Measurements from ENCODE around the gene POTEJ.
"Not testable (repeated sequence)": the region's sequence is repeated elsewhere in the genome, so short reads cannot be mapped to it uniquely, and the experiment has no call there.

Gene POTEJ

DNA sequence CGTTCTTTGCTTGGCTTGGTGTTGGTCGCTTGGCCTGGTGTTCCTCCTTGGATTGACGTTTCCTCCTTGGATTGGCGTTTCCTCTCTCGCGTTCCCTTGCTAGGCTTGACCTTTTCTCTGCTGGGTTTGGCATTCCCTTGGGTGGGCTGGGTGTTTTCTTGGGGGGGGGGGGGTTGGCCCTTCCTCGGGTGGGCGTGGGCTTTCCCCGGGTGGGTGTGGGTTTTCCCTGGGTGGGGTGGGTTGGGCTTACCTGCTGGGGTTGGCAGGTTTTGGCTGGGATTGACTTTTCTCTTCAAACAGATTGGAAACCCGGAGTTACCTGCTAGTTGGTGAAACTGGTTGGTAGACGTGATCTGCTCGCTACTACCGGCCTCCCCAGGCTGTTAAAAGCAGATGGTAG, at the start of gene POTEJ:
TSS of gene POTEJ (plus strand) at position 301 of the 400 bp plus-strand sequence. CDS start at position 394, 93 bp downstream.
- H3K4me3 ChIP-seq (ENCODE audit: low read depth, low read length) = not testable (repeated sequence)

DNA sequence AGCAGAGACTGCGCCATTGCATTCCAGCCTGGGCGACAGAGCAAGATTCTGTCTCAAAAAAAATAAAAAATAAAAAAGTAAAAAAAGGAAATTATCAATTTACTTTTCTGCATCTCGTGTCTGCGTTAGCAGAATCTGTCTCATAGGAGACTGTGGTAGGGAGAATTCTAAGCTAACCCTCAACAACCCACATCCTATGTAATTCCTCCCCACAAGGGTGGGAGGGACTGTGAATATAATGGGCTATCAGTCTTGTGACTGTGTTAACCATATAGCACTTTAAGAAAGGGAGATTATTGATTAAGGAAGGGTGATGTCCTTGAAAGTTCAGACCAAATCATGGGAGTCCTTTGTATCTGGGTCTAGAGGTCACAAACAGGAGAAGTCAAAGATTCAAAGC, 45.1 kb upstream of the POTEJ start:
- DNase-seq (ENCODE audit: low read depth); H3K4me3 ChIP-seq (ENCODE audit: low read depth, low read length): not testable (repeated sequence)

More for the DNA sequence above, at the start of gene POTEJ:
- DNase-seq (ENCODE audit: low read depth) = not testable (repeated sequence)

- not testable (repeated sequence) for DNase-seq (ENCODE audit: low read depth)
Measured at GRCh38 chr2:130571929-130572328, 39.3 kb upstream of the POTEJ start.

GRCh38 chr2:130574230-130574629, 37.0 kb upstream of the POTEJ start:
- not testable (repeated sequence) for DNase-seq (ENCODE audit: low read depth); H3K4me3 ChIP-seq (ENCODE audit: low read depth, low read length)

More at GRCh38 chr2:130571929-130572328, 39.3 kb upstream of the POTEJ start:
- H3K4me3 ChIP-seq (ENCODE audit: low read depth, low read length) = not testable (repeated sequence)

GRCh38 chr2:130576209-130576784, 34.9 kb upstream of the POTEJ start:
- DNase-seq (ENCODE audit: low read depth); H3K4me3 ChIP-seq (ENCODE audit: low read depth, low read length): not testable (repeated sequence)

GRCh38 chr2:130577559-130577958, 33.7 kb upstream of the POTEJ start:
- DNase-seq (ENCODE audit: low read depth) = not testable (repeated sequence)

DNA sequence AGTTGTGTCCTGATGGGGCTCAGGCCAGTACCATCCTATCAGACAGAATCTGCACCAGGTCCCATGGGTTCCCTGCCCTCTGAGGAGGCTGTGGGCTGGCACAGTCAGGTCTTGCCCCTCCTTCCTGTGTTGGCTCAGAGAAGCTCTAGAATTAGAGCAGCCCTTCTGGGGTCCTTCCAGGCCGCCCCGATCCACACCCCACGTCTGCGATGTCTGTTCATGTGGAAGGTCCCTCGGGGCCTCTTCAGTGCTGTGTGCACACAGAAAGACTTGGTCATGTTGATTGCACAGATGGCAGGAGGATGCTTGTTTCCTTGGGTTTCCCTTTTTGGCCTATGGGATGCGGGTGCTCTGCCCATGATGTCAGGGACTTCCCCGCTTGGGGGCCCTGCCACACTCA, 32.1 kb upstream of the POTEJ start:
- not testable (repeated sequence) for H3K4me3 ChIP-seq (ENCODE audit: low read depth, low read length); DNase-seq (ENCODE audit: low read depth)

More at GRCh38 chr2:130577559-130577958, 33.7 kb upstream of the POTEJ start:
- H3K4me3 ChIP-seq (ENCODE audit: low read depth, low read length) = not testable (repeated sequence)

GRCh38 chr2:130581491-130581890, 29.7 kb upstream of the POTEJ start:
- DNase-seq (ENCODE audit: low read depth); H3K4me3 ChIP-seq (ENCODE audit: low read depth, low read length): not testable (repeated sequence)

- not testable (repeated sequence) for H3K4me3 ChIP-seq (ENCODE audit: low read depth, low read length); DNase-seq (ENCODE audit: low read depth)
Measured at GRCh38 chr2:130582970-130583369, 28.3 kb upstream of the POTEJ start.

- DNase-seq (ENCODE audit: low read depth); H3K4me3 ChIP-seq (ENCODE audit: low read depth, low read length): not testable (repeated sequence)
Measured at GRCh38 chr2:130583582-130583981, 27.7 kb upstream of the POTEJ start.

DNA sequence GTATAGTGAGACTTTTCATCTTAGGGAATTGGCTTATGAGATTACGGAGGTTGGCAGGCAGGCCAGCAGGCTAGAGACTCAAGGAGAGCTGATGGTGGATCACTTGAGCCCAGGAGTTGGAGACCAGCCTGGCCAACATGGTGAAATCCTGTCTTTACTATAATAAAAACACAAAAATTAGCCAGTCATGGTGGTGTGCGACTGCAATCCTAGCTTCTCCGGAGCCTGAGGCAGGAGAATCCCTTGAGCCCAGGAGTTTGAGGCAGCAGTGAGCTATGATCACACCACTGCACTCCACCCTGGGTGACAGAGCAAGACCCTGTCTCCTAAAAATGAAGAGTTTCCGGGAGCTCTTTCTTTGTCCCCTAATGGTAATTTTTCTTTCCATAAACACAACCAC, 26.5 kb upstream of the POTEJ start:
- H3K4me3 ChIP-seq (ENCODE audit: low read depth, low read length); DNase-seq (ENCODE audit: low read depth): not testable (repeated sequence)

DNA sequence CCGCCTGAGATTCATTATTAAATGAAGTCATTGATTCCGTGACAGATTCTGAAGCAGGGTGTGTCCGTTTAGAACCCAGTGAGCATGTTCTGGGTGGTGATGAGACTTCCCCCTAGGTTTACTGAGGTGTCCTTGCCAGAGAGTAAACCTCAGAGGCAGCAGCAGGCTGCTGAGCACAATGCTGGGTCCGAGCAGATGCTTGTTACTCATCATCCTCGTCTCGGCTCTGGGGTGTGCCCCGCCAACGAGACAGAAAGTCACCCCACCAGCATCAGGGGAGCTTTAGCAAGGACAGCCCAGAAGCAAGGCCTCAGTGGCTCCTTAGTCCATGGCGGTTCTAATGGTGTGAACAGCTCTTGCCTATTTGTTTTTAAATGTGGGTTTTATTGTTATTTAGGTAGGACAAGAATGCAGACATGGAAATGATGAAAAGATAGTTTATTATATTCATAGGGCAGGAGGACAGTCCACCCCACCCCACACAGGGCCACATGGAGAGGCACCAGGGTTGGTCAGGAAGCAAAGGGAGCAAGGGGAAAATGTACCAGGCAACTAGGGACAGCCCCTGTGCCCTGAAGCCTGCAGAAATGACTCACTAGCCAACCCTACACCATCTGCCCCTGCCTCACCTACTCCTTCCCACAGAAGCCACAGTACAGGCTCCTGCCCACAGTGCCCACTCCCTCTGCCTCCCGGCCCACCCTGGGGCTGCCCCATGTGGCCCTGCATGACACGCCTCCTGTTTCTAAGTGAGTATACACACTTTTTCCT, 22.4 kb upstream of the POTEJ start:
- H3K4me3 ChIP-seq (ENCODE audit: low read depth, low read length); DNase-seq (ENCODE audit: low read depth): not testable (repeated sequence)

DNA sequence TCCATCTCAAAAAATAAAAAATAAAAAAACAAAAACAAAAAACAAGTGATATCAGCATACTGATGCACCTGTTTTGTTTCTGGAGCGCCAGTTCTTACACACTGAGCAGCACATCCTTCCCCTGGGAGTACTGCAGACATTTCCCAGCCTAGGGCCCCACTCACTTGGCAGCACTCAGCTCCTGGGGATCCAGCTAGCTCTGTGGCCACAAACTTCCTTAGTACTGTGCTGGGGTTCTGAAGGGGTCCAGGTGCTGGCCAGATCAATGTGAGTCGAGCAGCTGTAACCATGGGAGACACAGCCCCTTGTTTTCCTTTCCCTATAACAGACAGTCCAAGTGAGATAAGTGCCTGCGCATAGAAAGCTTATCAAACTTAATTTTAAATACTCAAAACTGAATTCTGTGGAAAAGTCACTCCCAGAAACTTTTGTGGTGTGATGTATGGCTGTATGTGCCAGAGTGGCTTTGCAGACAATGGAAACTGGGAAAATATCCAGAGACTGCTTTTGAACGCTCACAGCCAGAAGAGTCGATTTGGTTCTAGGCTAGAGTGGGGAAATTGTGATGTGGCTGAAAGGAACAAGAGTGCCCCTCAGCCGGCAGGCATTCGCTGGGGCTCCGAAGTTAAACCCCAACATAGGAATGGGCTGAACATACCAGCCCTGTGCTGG, 20.9 kb upstream of the POTEJ start:
- not testable (repeated sequence) for H3K4me3 ChIP-seq (ENCODE audit: low read depth, low read length); DNase-seq (ENCODE audit: low read depth)

DNA sequence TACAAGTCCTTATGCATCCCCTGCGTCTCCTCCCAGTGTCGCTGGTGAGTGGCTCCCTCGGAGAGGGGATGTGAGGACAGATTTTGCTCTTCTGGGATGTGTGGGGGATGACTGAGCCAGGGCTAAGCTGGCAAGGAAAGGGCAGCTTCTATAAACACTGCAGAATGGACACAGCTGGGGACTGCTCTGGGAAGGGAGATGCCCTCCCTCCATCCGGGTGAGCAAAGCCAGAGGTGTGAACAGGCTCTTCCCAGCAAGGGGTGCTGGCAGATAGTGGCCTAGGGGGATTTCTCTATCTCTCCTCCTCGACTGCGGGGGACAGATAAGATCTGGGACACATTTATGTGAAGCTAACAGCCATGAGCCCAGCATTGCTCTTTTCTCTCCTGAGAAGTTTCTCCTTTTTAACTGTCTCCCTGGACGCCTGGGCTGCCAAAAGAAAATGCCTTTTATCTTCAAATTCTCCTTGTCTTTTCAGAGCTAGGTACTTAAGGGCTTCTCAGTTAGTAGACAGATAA, 20.3 kb upstream of the POTEJ start:
- DNase-seq (ENCODE audit: low read depth); H3K4me3 ChIP-seq (ENCODE audit: low read depth, low read length): not testable (repeated sequence)

DNA sequence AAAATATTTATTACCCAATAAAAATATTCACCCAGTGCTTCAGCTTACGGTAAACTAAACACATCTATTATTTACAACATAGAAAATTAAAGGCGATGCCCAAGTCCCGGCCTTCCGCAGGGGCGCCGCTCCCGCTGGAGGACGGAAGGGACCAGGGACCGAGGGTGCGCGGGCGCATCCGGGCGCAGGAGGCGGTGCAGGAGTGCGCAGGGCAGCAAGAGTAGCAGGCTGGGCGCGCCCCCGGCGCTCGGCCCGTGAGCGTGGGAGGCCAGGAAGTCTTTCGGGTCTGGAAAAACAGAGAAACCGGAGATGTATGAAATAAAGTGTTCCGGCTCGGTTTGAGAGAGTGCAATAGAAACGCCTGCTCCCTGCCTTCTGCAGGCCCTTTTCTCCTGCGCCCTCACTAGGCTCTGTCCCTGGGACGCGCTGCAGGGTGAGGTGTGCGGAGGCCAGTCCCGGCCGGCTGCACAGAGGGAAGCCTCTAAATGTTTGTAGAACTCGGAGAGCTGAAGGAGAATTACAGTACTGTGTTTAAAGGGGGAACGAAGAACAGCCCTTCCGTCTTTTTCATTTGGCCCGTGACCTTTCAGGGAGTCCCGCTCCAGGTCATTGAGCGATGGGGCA, 18.3 kb upstream of the POTEJ start:
- not testable (repeated sequence) for H3K4me3 ChIP-seq (ENCODE audit: low read depth, low read length); DNase-seq (ENCODE audit: low read depth)

DNA sequence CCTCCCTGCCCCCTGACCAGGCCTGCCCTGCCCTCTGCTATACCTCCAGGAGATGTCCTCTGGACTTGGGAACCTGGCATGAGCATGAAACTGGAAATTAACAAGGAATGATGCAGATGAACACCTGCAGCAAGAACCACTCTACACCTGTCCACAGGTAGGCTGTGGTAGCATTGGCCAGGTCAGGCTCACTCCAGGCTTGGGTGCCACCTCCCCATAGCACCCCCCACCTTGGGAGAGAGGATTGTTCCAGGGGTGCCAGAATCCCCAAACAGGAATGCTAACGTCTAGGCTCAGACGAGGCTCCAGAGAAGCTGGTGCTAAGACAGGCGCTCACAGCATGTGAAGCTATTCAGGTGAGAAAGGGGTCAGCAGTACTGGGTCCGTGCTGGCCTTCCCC, 17.2 kb upstream of the POTEJ start:
- H3K4me3 ChIP-seq (ENCODE audit: low read depth, low read length); DNase-seq (ENCODE audit: low read depth): not testable (repeated sequence)

GRCh38 chr2:130596757-130597156, 14.5 kb upstream of the POTEJ start:
- not testable (repeated sequence) for DNase-seq (ENCODE audit: low read depth); H3K4me3 ChIP-seq (ENCODE audit: low read depth, low read length)

GRCh38 chr2:130597994-130598393, 13.2 kb upstream of the POTEJ start:
- DNase-seq (ENCODE audit: low read depth) = not testable (repeated sequence)

DNA sequence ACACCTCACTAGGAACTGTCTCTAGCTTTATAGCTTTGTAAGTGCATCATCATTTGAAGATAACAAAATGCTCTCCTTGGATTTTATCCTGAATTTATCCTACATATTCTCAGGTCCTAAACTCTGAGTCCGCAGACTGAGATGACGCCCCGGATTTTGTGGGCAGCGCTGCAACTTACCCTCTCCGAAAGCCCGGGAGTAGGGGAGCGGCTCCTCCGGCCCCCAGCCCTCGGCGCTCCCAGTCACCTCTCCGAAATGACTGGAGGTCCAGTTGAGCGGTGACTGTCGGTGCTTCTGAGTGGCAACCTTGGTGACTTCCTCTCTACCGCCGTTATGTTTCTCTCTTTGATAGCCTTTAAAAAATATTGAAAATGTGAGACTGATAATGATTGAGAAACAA, 12.8 kb upstream of the POTEJ start:
- not testable (repeated sequence) for DNase-seq (ENCODE audit: low read depth); H3K4me3 ChIP-seq (ENCODE audit: low read depth, low read length)

More at GRCh38 chr2:130597994-130598393, 13.2 kb upstream of the POTEJ start:
- H3K4me3 ChIP-seq (ENCODE audit: low read depth, low read length) = not testable (repeated sequence)

Data from skeletal muscle cell (primary cell).